Measurements from ENCODE around the gene MYL5. TPM values are rescaled to one million over a fixed set of nuclear protein-coding genes. Genes with fewer than 3 reads are reported as not detected.
"Not testable (repeated sequence)": the region's sequence is repeated elsewhere in the genome, so short reads cannot be mapped to it uniquely, and the experiment has no call there.

The MYL5 gene, protein sequence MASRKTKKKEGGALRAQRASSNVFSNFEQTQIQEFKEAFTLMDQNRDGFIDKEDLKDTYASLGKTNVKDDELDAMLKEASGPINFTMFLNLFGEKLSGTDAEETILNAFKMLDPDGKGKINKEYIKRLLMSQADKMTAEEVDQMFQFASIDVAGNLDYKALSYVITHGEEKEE
- 443 TPM for total RNA-seq

DNA sequence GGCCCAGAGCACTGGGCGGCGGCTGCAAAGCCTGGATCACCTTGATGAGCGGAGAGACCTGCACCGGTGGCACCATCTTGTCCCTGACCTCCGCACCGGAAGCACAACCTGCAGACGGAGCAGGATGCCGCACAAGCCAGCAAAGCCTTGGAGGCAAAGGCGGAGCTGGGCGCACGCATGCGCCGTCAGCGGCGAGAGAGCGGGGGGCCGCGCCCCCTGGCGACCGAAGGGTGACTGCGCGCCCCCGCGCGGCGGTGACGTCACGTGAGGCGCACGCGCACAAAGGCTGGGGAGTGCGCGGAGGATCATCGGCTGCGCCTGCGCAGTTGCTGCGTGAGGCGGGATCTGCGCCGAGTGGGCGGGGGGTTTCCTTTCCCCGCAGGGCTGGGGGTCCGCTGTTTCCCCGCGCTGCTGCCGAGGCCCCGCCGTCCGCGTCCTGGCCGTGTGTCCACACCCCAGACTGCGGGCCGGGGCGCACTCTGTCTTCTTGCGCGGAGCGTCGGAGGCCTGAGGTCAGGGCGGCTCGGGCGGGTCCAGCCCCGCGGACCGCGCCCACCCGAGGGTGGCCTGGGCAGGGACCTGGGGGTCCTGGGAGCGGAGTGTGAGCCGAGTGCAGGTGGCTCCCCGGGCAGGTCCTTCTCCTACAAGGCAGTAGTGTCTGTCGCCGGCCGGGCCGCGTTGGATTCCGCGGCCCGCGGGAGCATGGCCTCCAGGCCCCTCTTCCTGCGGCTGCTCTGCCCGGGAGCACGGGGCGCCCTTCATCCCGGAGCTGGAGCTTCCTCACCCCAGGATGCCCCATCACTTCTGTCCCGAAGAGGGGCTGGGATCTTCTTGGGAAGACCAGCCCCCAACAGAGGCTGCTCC is at the start of gene MYL5, which contains the start of gene ATP5ME:
MYL5 (plus strand) TSS at position 371 of the 864 bp plus-strand sequence. CDS start 3,485 bp downstream, outside the sequence.
ATP5ME (minus strand) TSS at position 105 of the 864 bp plus-strand sequence; CDS start at position 76, 29 bp downstream.
- peak; percentile 99 for DNase-seq

DNA sequence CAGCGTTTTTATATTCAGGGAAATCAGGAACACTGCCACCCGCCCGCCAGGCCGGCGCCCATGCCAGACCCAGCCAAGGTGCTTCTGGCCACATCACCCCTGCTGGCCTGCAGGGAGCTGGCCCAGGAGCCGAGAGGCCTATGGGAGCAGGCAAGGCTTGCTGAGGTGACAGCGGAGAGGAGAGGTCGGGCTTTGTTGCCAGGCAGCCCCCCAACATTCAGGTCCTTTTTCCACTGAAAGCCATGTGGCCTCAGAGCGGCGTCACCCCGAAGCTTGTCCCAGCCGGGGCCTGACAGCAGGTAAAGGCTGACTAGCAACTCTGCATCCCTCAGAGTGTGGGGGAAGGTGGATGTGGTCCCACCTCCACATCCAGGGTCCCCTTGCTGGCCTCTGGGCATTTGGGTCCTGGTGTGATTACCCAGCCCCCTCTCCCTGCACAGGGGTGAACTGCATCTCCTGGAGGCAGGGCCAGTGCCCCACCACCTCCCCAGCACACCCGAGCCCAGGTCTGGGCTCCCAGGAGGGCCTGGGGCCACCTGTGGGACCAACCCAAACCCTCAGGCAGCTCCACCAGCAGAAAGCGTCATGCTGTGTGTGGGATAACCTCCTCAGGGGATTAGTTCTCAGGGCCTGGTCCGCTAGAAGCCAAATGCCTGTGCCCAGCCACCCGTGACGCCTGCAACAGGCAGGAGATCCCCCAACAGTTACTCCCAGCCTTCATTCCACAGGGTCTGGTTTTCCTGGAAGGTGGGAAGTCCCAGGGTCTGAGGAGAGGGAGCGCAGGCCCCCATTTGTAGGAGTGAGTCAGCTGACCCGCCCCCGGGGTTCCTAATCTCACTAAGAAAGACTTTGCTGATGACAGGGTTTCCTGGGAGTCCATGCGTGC is 49.4 kb upstream of the MYL5 start, which contains the start of gene PDE6B:
PDE6B (plus strand) TSS at position 869 of the 886 bp plus-strand sequence. CDS start 54 bp downstream, outside the sequence.
- DNase-seq: no peak

DNA sequence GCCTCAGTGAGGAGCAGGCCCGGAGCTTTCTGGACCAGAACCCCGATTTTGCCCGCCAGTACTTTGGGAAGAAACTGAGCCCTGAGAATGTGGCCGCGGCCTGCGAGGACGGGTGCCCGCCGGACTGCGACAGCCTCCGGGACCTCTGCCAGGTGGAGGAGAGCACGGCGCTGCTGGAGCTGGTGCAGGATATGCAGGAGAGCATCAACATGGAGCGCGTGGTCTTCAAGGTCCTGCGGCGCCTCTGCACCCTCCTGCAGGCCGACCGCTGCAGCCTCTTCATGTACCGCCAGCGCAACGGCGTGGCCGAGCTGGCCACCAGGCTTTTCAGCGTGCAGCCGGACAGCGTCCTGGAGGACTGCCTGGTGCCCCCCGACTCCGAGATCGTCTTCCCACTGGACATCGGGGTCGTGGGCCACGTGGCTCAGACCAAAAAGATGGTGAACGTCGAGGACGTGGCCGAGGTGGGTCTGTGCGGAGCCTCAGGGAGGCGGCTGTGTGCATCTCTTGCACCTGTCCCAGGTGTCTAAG is 48.6 kb upstream of the MYL5 start:
- no peak for DNase-seq

DNA sequence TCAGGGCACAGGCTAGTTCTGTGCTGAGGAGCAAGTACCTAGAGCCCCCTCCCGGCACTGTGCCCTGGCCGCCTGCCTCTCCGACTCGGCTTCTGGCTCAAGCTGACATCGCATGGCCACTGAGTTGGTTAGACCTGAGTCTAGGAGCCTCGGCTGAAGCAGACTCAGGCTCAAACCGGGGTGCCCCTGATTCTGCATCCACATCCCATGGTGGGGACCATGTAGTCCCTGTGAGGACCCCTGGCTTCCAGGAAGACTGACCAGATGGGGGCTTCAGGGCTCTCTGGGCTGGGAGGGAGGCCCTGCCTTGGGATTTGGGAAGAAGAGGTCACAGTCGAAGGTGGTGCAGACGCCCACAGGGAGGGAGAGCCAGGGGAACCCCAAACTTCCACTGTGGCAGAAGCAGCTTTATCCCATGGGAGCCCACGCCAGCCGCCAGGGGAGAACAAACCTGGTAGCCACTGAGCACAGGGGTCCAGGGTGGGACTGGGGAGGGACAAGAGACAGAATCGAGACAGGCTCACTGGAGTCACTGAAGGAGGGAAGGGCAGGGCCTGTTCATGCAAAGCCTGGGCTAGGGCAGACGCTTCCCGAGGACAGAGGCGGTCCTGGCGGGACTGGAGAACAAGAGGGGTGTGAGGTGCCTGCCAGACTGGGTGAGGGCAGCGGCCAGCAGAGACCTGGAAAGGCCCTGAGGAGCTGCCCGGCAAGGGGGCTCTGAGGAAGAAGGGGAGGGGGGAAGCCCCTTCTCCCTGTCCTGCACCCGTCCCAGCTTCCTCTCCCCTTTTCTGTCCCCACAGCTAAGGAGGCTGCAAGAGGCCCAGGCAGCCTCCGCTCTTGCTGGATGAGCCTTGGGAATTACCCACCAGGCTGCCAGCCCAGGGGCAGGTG is 47.9 kb upstream of the MYL5 start:
- DNase-seq: no peak

DNA sequence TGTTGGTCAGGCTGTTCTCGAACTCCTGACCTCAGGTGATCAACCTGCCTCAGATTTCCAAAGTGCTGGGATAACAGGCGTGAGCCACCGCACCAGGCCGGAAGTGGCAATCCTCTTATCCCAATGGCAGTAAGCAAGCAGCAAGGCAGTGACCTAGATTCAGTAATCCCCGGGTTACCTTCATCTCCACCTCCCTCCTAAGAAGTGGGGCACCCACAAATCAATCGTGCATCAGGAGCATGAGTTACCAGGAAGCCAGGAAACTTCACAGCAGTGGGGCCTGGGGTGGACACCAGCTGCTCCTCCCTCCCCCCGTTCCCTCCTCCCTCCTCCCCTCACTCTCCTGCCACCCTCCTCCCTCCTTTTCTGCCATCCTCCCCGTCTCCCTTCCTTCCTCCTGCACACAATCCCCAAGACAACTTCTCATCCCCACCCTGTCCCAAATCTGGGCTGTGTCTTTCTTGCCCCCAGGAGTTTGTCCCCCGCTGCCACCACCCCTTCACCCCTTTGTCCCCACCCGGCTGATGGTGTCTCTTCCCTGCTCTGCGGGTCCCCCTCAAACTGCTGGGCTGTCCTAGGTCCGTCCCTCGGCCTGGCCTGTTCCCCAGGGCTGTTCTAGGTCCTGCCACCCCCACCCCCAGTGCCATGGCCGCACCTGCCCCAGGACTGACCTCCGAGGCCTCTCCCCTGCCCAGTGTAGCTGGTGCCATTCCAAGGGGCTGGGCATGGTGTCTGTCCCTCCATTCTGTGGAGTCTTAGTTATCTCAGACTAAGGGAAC is 46.8 kb upstream of the MYL5 start:
- no peak for DNase-seq

DNA sequence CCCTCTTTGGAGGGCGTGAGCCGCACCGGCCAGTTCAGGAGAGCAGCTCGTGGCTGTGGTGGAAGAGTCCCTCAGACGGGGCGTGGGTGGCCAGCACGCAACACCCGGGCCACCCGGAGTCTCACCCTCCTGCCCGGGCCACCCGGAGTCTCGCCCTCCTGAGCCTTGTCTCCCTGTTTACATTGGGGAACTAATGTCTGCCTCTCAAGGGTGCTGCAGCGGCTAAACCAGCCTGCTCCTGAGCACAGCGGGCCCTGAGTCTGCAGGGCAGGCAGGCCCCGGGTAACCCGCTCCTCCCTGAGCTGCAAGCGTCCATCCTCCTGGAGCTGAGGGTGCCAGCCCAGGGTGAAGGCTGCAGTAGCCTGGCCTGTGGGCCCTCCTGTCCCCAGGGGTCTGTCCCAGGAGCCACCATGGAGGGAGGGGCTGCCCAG is 46.0 kb upstream of the MYL5 start:
- no peak for DNase-seq

DNA sequence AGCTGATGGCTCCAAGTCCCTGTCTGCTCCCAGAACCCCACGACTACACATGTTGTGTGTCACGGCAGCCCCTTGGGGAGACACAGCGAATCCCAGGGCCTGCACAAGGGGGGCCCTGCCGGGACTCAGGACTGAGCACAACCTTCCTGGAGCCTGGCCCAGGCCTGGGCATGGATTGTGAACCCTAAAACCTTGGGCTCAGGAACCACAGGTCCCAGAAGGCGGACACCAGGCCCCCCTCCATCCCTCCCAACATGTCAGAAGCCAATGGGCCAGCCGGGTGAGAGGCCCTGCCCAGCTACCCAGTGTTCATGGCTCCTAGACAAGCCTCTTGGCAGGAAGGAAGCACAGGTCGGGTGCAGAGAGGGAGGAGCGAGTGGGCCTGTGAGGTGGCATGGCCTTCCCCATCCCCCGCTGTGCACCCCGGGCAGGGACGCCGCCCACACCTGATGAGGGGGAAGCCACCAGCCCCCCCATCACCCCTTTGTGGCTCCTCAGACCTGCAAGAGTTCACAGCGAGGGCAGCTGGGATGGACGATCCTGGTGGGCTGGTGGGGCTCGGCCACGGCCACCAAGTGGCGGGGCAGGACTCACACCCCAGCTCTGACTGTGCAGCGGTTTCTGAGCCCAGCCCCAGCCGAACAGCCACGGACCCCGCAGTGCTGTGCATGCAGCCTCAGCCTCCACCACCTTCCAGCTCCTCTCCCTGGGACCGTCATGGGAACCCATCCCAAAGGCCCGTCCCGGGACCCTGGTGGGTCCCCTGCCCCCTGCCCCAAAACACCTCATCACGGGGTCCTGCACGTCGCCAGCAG is 45.3 kb upstream of the MYL5 start:
- no peak for DNase-seq

DNA sequence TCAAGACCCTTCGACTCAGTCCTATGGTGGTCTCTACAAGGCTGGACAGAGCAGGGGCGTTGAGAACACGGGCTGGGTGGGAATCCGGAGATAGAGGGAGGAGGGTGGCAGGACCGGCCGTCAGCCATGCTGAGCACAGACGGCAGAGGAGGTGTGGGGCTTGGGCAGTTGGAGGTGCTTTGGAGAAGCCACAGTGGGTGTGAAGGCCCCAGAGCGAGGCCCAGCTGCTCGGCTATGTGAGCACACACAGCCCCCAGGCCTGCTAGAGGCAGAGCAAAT is 44.8 kb upstream of the MYL5 start:
- peak; percentile 60 for DNase-seq

DNA sequence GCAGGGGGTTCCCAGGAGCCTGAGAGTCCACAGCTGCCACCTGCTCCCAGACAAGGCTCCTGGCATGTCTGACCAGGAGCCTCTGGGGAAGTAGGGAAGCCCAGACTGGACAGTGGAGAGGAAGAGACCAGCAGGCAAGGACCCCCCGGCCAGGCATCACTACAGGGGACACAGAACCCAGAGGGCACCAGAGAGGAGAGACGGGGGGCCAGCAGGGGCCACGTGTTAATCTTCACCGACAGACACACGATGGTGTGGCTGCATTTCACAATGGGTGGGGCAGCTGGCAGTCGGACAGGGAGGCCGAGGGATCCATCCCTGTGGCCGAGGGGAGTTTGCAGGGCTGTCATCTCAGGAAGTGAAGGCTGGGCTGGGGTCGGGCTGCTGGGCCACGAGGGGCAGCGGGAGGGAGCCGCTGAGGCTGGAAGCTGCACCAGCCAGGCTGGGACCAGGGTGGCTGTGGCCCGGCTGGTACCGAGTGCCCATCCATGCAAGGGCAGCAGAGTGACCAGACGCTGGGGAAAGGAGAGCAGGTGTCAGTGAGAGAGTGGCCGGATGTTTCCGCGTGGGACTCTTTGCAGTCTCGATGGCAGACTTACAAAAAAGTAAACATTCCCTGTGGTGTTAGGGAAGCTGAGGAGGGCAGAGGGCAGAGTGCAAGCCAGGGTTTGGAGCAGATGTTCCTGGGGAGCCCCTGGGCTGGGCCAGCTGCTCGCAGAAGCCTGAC is 44.3 kb upstream of the MYL5 start:
- DNase-seq: no peak

DNA sequence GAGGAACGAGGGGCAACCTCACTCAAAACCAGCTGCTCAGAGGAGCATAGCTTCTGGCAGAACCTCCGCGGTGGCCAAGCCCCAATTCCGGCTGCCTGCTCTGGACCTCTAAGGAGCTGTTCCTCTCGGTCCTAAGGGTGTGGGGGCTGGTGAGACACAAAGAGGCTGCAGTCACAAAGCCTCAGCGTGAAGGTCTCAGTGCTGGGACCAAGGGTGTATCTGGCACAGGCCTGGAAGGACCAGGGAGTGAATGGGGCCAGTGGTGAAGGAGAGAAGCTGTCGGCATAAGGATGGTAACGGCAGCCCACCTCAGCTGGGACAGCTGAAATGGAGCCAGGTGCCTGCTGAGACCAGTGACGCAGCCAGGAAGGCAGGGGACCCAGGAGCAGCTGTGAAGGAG is 43.7 kb upstream of the MYL5 start:
- no peak for DNase-seq

DNA sequence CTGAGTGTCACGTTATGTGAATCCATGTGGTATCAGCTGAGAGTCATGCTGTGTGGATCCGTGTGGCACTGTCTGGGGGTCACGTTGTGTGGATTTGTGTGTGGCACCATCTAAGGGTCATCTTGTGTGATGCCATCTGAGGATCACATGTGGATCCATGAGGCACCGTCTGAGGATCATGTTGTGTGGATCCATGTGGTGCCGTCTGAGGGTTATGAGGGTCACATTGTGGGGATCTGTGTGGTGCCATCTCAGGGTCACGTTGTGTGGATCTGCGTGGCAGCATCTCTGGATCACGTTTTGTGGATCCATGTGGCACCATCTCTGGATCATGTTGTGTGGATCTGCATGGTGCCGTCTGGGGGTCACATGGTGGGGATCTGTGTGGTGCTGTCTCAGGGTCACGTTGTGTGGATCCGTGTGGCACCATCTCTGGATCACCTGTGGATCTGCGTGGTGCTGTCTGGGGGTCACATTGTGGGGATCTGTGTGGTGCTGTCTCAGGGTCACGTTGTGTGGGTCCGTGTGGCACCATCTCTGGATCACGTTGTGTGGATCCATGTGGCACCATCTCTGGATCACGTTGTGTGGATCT is 42.0 kb upstream of the MYL5 start:
- no peak for DNase-seq

DNA sequence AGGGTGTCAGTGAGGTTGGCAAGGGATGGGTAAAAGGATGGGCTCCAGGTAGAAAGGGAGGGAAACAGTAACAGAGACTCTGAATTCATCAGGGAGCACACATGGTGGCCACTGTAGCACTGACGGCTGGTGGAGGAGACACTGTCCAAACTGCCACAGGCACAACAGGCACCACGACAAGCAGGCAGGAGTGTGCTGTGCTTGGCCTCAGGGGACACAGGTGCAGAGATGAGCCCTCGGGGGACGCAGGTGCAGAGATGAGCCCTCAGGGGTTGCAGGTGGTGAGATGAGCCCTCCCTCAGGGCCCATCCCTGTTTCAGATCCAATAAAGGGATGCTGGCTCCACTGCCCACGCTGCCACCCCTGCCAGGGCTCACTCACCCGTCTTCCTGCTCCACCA is 41.4 kb upstream of the MYL5 start:
- no peak for DNase-seq

DNA sequence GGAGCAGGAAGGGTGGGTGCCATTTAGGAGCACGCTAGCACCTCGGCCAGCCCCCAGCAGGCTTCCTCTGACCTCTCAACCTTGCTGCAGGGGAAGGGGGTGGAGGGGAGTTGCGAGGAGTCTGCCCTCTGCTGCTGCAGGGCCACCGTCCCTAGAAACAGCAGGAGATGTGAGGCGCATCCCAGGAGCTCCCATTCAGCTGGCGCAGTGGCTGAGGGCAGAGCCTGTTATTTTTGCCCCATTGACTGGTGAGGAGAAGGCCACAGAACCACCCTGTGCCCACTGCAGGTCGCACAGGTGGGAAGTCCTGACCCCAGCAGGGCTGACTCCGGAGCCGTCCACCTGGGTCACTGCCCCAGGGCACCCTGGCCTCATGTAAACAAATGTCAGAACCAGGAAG is 40.9 kb upstream of the MYL5 start:
- no peak for DNase-seq

DNA sequence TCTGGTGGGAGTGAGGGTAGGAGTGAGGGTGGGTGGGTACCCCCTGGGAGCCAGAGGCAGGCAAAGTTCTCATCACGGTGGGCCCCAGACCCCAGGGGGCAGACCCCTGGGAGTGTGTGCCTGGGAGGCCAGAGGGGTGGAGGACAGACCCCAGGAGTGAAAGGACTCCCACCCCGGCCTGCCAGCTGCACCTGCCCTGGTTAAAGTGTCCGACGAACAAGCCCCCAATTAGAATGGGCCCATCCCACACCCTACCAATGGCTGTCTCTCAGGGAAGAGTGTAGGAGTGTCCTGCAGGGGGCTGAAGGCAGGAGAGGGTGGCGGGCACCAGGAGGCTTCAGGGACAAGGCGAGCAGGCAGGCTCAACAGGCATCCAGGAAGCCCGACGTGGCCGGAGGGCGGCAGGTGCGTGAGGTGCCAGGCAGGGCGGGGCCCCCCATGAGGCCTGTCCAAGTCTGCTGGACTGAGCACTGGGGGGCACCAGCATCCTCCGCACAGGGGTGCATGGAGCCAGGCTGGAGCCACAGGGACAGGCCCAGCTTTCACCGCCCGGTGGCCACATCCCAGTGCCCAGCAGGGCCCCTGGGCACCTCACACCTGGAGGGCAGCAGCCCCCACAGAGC is 40.3 kb upstream of the MYL5 start:
- DNase-seq: no peak

DNA sequence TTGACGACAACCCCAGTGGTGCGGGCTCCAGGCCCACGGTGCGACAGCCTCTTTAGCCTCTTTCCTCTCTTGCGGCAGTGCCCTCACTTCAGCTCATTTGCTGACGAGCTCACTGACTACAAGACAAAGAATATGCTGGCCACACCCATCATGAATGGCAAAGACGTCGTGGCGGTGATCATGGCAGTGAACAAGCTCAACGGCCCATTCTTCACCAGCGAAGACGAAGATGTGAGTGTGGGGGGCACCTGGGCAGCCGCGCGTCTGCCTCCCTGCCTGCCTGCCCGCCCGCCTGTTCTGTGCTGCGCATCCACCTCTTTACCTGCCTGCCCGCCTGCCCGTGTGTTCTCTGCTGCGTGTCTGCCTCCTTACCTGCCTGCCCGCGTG is 39.8 kb upstream of the MYL5 start:
- no peak for DNase-seq

DNA sequence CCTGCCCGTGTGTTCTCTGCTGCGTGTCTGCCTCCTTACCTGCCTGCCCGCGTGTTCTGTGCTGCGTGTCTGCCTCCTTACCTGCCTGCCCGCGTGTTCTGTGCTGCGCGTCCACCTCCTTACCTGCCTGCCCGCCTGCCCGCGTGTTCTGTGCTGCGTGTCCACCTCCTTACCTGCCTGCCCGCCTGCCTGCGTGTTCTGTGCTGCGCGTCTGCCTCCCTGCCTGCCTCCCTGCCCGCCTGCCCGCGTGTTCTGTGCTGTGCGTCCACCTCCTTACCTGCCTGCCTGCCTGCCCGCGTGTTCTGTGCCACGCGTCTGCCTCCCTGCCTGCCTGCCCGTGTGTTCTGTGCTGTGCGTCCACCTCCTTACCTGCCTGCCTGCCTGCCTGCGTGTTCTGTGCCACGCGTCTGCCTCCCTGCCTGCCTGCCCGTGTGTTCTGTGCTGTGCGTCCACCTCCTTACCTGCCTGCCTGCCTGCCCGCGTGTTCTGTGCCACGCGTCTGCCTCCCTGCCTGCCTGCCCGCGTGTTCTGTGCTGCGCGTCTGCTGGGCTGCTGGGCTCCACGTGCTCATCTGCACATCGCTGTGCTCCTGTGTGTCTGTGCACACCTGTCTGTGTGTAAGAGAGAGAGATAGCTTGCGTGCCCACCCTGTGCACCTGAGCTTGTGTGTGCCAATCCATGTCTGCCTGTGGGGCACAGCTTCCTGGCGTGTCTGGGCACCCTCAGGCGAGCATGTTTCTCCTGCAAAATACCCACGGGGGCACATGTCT is 39.1 kb upstream of the MYL5 start:
- not testable (repeated sequence) for DNase-seq

Measured in tongue (tissue), 2 donors.